PC-9 (cell line): ENCODE data around the gene HTR2B. TPM values are rescaled to one million over a fixed set of nuclear protein-coding genes. Genes with fewer than 3 reads are reported as not detected.

Experiments used
- BruUV-seq: library from RNA; stranded (reverse); fragments of 400-500 nt; replicated peaks from 2 replicates; lab custom pipeline; 2021; lab: Mats Ljungman, UMichigan
- CTCF ChIA-PET: fragments of 300-600 bp; sonication (Branson Sonifier 250); formaldehyde crosslinking; loops from one replicate; lab custom pipeline; 2022; ENCODE audit warnings: antibody characterized with exemption; lab: Charles Lee
- POLR2A ChIA-PET: fragments of 300-600 bp; sonication (Branson Sonifier 250); formaldehyde crosslinking; loops from one replicate; lab custom pipeline; 2022; ENCODE audit warnings: antibody characterized with exemption; ENCODE audit not compliant: unreplicated experiment; lab: Charles Lee
- DNase-seq, 2 experiments: peaks; one replicate each; pipeline versions ENCODE4 v3.0.0 to v3.0.0-alpha.2; 2015 to 2022; ENCODE audit warnings: mixed read lengths in 1 of 2
- H2AFZ ChIP-seq: fragments of 200-600 bp; sonication (generic); 2 replicates; pipeline ENCODE4 v1.8.1; 2017; ENCODE audit warnings: antibody characterized with exemption
- H3F3A ChIP-seq: fragments of 200-600 bp; sonication (generic); 2 replicates; pipeline ENCODE4 v1.8.1; 2017; ENCODE audit warnings: antibody characterized with exemption, mild to moderate bottlenecking, low read depth; ENCODE audit not compliant: insufficient read depth
- H3K27ac ChIP-seq: fragments of 200-600 bp; sonication (generic); 2 replicates; pipeline ENCODE4 v1.6.1; 2016; ENCODE audit warnings: mixed run types
- H3K27me3 ChIP-seq: fragments of 200-600 bp; sonication (generic); 2 replicates; pipeline ENCODE4 v1.6.1; 2016; ENCODE audit warnings: low read depth, mixed run types; ENCODE audit not compliant: insufficient read depth
- H3K36me3 ChIP-seq: fragments of 200-600 bp; sonication (generic); 2 replicates; pipeline ENCODE4 v1.6.1; 2016; ENCODE audit warnings: low read depth, mixed run types
- H3K4me1 ChIP-seq: fragments of 200-600 bp; sonication (generic); replicated peaks from 2 replicates; pipeline ENCODE4 v1.6.1; 2016; ENCODE audit warnings: mixed run types; ENCODE audit not compliant: insufficient read depth
- H3K4me2 ChIP-seq: fragments of 200-600 bp; sonication (generic); 2 replicates; pipeline ENCODE4 v1.6.1; 2017; ENCODE audit warnings: mixed run types
- H3K4me3 ChIP-seq: fragments of 200-600 bp; sonication (generic); 2 replicates; pipeline ENCODE4 v1.6.1; 2016; ENCODE audit warnings: mixed run types
- H3K79me2 ChIP-seq: fragments of 200-600 bp; sonication (generic); 2 replicates; pipeline ENCODE4 v1.6.1; 2017; ENCODE audit warnings: low read depth, mixed run types
- H3K9me2 ChIP-seq: fragments of 200-600 bp; sonication (generic); 2 replicates; pipeline ENCODE4 v1.8.1; 2017; ENCODE audit warnings: mild to moderate bottlenecking; ENCODE audit not compliant: insufficient read depth
- H3K9me3 ChIP-seq: fragments of 200-600 bp; sonication (generic); 2 replicates; pipeline ENCODE4 v1.8.1; 2016; ENCODE audit warnings: low read depth; ENCODE audit not compliant: insufficient read depth
- H4K20me1 ChIP-seq: fragments of 200-600 bp; sonication (generic); 2 replicates; pipeline ENCODE4 v1.8.1; 2017; ENCODE audit not compliant: insufficient read depth
- CTCF ChIP-seq: fragments of 200-600 bp; sonication (generic); conservative IDR thresholded peaks from 2 replicates; pipeline ENCODE4 v1.6.1; 2017; ENCODE audit warnings: mixed run types, antibody characterized with exemption, mild to moderate bottlenecking, moderate library complexity
- EZH2 ChIP-seq: fragments of 200-600 bp; sonication (generic); IDR thresholded peaks from 2 replicates; pipeline ENCODE4 v1.8.0; 2017; ENCODE audit warnings: antibody characterized with exemption, low read depth
- intact Hi-C: fragments of 100-400 bp; cut with micrococcal nuclease; formaldehyde crosslinking; loops from one replicate; pipeline ENCODE4 v1.10.0; 2022; ENCODE audit not compliant: unreplicated experiment
- total RNA-seq: library from RNA; stranded (reverse); gene quantifications from 2 replicates; pipeline ENCODE4 v1.2.3, GENCODE V29; 2021

Gene HTR2B
- total RNA-seq, 1 experiment from 2014 or later: not detected

- H3K4me1 ChIP-seq: peaks cover 24% of the 10 kb centered on the region
- peak overlapping the region; percentile 73 for H3K4me2 ChIP-seq
- no peak for TF ChIP-seq EZH2
- no TSS peak for BruUV-seq
- H3K79me2 ChIP-seq: peaks cover 73% of the 10 kb centered on the region
- H3K9me2 ChIP-seq: no peaks in the 10 kb centered on the region
- no peak overlapping the region for H3K27ac ChIP-seq
- peaks cover 36% of the 10 kb centered on the region for H4K20me1 ChIP-seq
- H2AFZ ChIP-seq: no peak overlapping the region
- no peaks in the 10 kb centered on the region for H3K9me3 ChIP-seq
- H3K4me3 ChIP-seq: no peak overlapping the region
- ChIA-PET CTCF (no interaction called here), POLR2A (no interaction called here)
- intact Hi-C loops: loop anchor here (5.0 kb wide), 1 partner anchor 237 kb away; no protein-coding TSS in a partner anchor
- peaks cover 41% of the 10 kb centered on the region for H3K36me3 ChIP-seq
- no peak for DNase-seq
- H3F3A ChIP-seq: peaks cover 13% of the 10 kb centered on the region; the same call in 1 of the 2 replicates
- H3K27me3 ChIP-seq: no peaks in the 10 kb centered on the region
These were observed 65.1 kb downstream of the HTR2B start for GRCh38 chr2:231059756-231060155.

- Histone ChIP-seq H3K9me2 (no peaks in the 10 kb centered on the region), H3K9me3 (no peaks in the 10 kb centered on the region), H3K79me2 (peaks cover 68% of the 10 kb centered on the region), H2AFZ (no peak overlapping the region), H3K4me3 (peak overlapping the region; percentile 95; the same call in 1 of the 2 replicates), H3K27ac (no peak overlapping the region), H3K36me3 (peaks cover 33% of the 10 kb centered on the region), H3K4me2 (peak overlapping the region; percentile 73), H3K4me1 (peaks cover 24% of the 10 kb centered on the region), H3K27me3 (no peaks in the 10 kb centered on the region), H3F3A (peaks cover 5% of the 10 kb centered on the region; the same call in 1 of the 2 replicates), H4K20me1 (peaks cover 36% of the 10 kb centered on the region)
- ChIA-PET CTCF (interaction anchor here (0.6 kb wide), 2 partner anchors 10 to 103 kb away, joined by 4 to 5 read pairs; no protein-coding TSS in a partner anchor), POLR2A (interaction anchor here (0.7 kb wide), 1 partner anchor 389 kb away, joined by 9 read pairs; no protein-coding TSS in a partner anchor)
- TF ChIP-seq EZH2: no peak
- TF ChIP-seq CTCF: no peak
- intact Hi-C loops: loop anchor here (5.0 kb wide), 1 partner anchor 237 kb away; no protein-coding TSS in a partner anchor
- no TSS peak for BruUV-seq
- no peak for DNase-seq
These were observed 65.9 kb downstream of the HTR2B start for GRCh38 chr2:231058761-231059550.

Other genes with a start within 250 kb of the HTR2B start
- not detected in 2 replicates for gene GPR55, start 199.8 kb downstream of the HTR2B start, total RNA-seq
- not detected in 2 replicates for gene SPATA3, start 128.9 kb downstream of the HTR2B start, total RNA-seq
- gene C2orf72, start 87.5 kb downstream of the HTR2B start, total RNA-seq: 0.13 TPM in 1 of 2 replicates, not detected in the other
- gene PSMD1, start 68.2 kb downstream of the HTR2B start, total RNA-seq: 80.6 and 119 TPM in 2 replicates
- 23.4 and 29.7 TPM in 2 replicates for gene ARMC9, start 73.6 kb upstream of the HTR2B start, total RNA-seq